Left ventricle myocardium superior (tissue), 1 donor: ENCODE data around the gene SLC35B1. TPM values are rescaled to one million over a fixed set of nuclear protein-coding genes. Genes with fewer than 3 reads are reported as not detected.
"Not testable (repeated sequence)": the region's sequence is repeated elsewhere in the genome, so short reads cannot be mapped to it uniquely, and the experiment has no call there.

ENCODE experiments used
- ATAC-seq: fragments of 200-7000 bp; cut with Tn5 transposase; one replicate; pipeline ENCODE4 v1.9.1; 2020; ENCODE audit warnings: mild to moderate bottlenecking, moderate library complexity
- DNase-seq: peaks from one replicate; pipeline ENCODE4 v3.0.0-alpha.2; 2020
- intact Hi-C: fragments of 100-400 bp; cut with micrococcal nuclease; formaldehyde crosslinking; loops from one replicate; pipeline ENCODE4 v1.11.0; 2022
- total RNA-seq: library from RNA; stranded (reverse); fragmentation: NEBNext Ultra II Directional; extraction: Animal tissue kit (Norgen Biotek cat#: 25700); gene quantifications from one replicate; pipeline ENCODE4 v1.2.1, GENCODE V29; 2021
- donor health status: DM: no; HTN: yes; CAD: no; lungs with severe emphysema.

The SLC35B1 gene
- total RNA-seq, 1 donor from 2014 or later = 61.5 TPM

DNA sequence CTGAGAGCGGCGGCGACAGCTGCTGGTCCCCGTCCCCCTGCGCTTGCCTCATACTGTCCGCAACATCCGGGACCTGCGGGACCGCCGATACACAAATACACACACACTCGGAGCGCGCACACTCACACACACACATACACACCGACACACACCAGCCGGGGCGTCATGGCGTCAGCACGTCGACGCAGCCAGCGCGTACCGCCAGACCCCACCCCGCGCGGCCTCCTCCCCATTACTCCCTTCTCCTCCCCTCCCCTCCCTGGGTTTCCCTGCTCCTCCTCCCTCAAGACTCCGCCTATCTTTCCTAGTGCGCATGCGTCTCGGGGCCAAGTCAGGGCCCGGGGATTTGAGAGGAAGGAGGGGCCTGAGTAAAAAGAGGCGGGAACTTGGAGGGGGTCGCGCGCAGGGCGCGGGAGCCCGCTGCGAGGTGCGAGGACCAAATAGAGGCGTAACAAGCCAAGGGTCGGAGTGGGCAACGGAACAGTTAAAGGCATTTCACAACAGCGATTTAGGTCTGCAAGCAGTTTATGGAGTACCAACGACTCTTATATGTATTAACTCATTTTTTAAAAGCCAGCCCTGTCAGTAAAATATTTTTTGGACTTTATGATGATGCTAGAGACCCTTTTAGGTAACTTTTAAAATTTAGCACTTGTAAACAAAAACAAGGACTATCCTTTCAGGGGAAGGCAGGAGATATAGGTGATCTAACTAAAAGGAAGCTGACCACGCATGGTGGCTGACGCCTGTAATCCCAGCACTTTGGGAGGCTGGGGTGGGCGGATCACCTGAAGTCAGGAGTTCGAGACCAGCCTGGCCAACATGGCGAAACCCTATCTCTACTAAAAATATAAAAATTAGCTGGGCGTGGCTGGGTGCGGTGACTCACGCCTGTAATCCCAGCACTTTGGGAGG lies 29.6 kb downstream of the SLC35B1 start, which contains the start of gene SPOP:
Gene SPOP, minus strand, starts transcription at position 165 of the 915 bp plus-strand sequence. CDS start 55,287 bp downstream, outside the sequence.
- DNase-seq (peak; percentile 100), ATAC-seq (peak; percentile 97)
- intact Hi-C loops = no loop called here

- DNase-seq (peak; percentile 99), ATAC-seq (peak; percentile 83)
- intact Hi-C loops = no loop called here
Measured at GRCh38 chr17:49677134-49677932, 30.4 kb downstream of the SLC35B1 start.

- intact Hi-C loops = no loop called here
- DNase-seq = no peak
- no peak for ATAC-seq
Measured at GRCh38 chr17:49676276-49676868, 31.4 kb downstream of the SLC35B1 start.

GRCh38 chr17:49674507-49674906 lies 33.3 kb downstream of the SLC35B1 start:
- DNase-seq = no peak
- intact Hi-C loops = loop anchor here (5.0 kb wide), 1 partner anchor 47 kb away; no protein-coding TSS in a partner anchor

DNA sequence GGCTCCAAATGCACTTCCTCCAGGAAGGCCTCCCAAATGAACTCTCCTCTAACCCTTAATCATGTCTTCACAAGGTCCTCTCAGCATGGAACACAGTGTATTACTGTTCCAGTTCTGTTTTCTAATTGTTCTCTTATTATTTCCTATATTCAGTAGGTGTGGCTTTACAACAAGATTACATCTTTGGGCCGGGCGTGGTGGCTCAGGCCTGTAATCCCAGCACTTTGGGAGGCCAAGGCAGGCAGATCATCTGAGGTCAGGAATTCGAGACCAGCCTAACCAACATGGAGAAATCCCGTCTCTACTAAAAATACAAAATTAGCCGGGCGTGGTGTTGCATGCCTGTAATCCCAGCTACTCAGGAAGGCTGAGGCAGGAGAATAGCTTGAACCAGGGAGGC lies 34.1 kb downstream of the SLC35B1 start:
- intact Hi-C loops = loop anchor here (5.0 kb wide), 1 partner anchor 46 kb away; no protein-coding TSS in a partner anchor
- not testable (repeated sequence) for ATAC-seq, DNase-seq

More at GRCh38 chr17:49674507-49674906, 33.3 kb downstream of the SLC35B1 start:
- no peak for ATAC-seq

GRCh38 chr17:49670641-49671040 lies 37.1 kb downstream of the SLC35B1 start:
- no peak for ATAC-seq
- intact Hi-C loops = loop anchor here (5.0 kb wide), 1 partner anchor 43 kb away; no protein-coding TSS in a partner anchor
- DNase-seq = no peak

GRCh38 chr17:49670002-49670401 lies 37.8 kb downstream of the SLC35B1 start:
- intact Hi-C loops = loop anchor here (5.0 kb wide), 1 partner anchor 43 kb away; no protein-coding TSS in a partner anchor
- ATAC-seq = peak; percentile 32

GRCh38 chr17:49667854-49668253 lies 39.9 kb downstream of the SLC35B1 start:
- intact Hi-C loops = no loop called here
- ATAC-seq (no peak), DNase-seq (no peak)

More at GRCh38 chr17:49670002-49670401, 37.8 kb downstream of the SLC35B1 start:
- no peak for DNase-seq

DNA sequence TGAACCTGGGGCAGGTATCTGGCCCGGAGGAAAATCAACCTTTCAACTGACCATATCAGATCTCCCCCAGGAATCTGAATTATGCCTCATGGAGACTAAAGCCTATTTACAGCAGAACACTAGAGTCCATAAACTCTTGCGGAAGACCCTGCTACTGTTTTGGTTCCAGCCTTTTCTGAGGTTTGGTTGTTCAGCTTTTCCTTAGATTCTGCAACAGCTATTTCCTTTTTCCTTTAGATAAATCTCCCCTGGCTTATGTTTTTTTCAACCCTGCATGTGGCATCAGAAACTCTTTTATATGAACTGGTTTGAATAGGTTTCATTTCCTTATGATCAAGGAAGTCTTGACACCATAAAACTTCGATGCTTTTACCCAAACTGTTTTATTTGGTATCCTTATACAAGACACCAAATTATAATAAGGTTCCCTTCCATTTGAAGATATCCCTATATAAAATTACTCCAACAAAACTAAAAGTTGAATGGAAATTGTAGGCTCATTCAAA lies 43.0 kb downstream of the SLC35B1 start:
- no peak for DNase-seq
- ATAC-seq = no peak
- intact Hi-C loops = no loop called here

- intact Hi-C loops = no loop called here
- ATAC-seq (no peak), DNase-seq (no peak)
Measured at GRCh38 chr17:49659661-49660382, 47.9 kb downstream of the SLC35B1 start.

GRCh38 chr17:49656247-49656646 lies 51.5 kb downstream of the SLC35B1 start:
- DNase-seq (no peak), ATAC-seq (peak; percentile 57)
- intact Hi-C loops = no loop called here

Other genes starting within 250 kb of the SLC35B1 start
- gene NGFR, start 212.7 kb downstream of the SLC35B1 start, total RNA-seq = 4.1 TPM
- gene NXPH3, start 132.1 kb downstream of the SLC35B1 start, total RNA-seq = 3.4 TPM
- gene SPOP, start 29.9 kb downstream of the SLC35B1 start, total RNA-seq = 77.8 TPM
- gene FAM117A, start 56.2 kb upstream of the SLC35B1 start, total RNA-seq = 11.2 TPM
- gene KAT7, start 80.7 kb upstream of the SLC35B1 start, total RNA-seq = 52.8 TPM
- gene TAC4, start 140.1 kb upstream of the SLC35B1 start, total RNA-seq = not detected